GM06990 (cell line): Measurements from ENCODE around the gene DPH6.

ENCODE experiments used
- DNase-seq: peaks from one replicate; pipeline ENCODE4 v3.0.0-alpha.2; 2011; ENCODE audit not compliant: insufficient read length; ENCODE audit errors: extremely low read depth
- H3K27me3 ChIP-seq: replicated peaks from 2 replicates; pipeline ENCODE4 v1.6.0; 2011; ENCODE audit warnings: low read length; ENCODE audit not compliant: control insufficient read depth, insufficient read depth
- H3K36me3 ChIP-seq: 2 replicates; pipeline ENCODE4 v1.5.1; 2011; ENCODE audit warnings: low read length; ENCODE audit not compliant: control insufficient read depth, insufficient read depth
- H3K4me3 ChIP-seq: replicated peaks from 2 replicates; pipeline ENCODE4 v1.5.1; 2011; ENCODE audit warnings: low read depth, mild to moderate bottlenecking, control low read depth, low read length
- CTCF ChIP-seq: IDR thresholded peaks from 2 replicates; pipeline ENCODE4 v1.5.1; 2011; ENCODE audit warnings: low read length, control low read depth, mild to moderate bottlenecking, inconsistent platforms; ENCODE audit not compliant: insufficient read depth, poor library complexity, severe bottlenecking

The DPH6 gene

DNA sequence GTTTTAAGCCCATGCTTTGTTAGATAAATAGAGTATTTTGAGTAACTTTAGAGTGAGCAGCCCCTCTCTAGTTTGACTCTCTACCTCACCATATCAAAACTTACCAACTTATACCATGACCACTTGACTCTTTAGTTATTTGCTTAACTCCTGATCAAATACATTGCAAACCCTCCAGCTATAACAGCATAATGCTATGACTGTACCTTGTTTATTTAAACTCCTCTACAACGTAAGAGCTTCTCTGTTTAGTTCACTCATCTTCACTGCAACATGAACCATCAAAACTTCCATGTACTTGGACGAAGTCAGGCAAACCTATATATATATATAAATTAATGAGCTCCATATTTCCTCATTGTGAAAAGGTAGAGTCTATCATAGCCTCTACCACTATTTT lies 218.2 kb downstream of the DPH6 start:
- DNase-seq = no peak
- no peaks in the 10 kb centered on the region for H3K36me3 ChIP-seq
- H3K27me3 ChIP-seq = no peaks in the 10 kb centered on the region
- H3K4me3 ChIP-seq = no peak overlapping the region
- TF ChIP-seq CTCF = no peak

DNA sequence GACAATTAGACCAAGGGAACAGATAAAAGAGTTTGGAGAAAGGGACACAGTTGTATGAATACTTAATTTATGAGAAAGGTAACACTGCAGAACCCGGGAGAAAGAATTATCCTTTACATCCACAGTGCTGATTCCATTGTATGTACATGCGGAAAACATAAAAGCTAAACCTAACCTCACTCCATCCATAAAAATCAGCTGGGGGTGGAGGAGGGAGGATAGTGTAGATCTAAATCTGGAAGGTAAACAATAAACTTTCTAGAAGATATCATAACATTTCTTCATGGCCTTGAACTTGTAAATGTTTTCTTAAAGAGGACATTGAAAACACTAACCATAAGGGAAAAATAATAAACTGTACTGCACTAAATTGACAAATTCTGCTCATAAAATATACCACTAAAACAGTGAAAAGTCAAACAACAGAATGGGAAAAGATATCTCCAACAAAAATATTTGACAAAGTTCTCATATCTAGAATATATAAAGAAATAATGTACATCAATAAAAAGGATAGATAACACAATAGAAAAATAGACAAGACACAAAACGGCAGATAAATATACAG lies 220.5 kb downstream of the DPH6 start:
- no peak overlapping the region for H3K4me3 ChIP-seq
- no peaks in the 10 kb centered on the region for H3K36me3 ChIP-seq
- no peak for TF ChIP-seq CTCF
- H3K27me3 ChIP-seq = no peaks in the 10 kb centered on the region
- no peak for DNase-seq

GRCh38 chr15:35323141-35323540 lies 222.8 kb downstream of the DPH6 start:
- TF ChIP-seq CTCF = no peak
- Histone ChIP-seq H3K27me3 (no peaks in the 10 kb centered on the region), H3K36me3 (no peaks in the 10 kb centered on the region), H3K4me3 (no peak overlapping the region)
- DNase-seq = no peak

DNA sequence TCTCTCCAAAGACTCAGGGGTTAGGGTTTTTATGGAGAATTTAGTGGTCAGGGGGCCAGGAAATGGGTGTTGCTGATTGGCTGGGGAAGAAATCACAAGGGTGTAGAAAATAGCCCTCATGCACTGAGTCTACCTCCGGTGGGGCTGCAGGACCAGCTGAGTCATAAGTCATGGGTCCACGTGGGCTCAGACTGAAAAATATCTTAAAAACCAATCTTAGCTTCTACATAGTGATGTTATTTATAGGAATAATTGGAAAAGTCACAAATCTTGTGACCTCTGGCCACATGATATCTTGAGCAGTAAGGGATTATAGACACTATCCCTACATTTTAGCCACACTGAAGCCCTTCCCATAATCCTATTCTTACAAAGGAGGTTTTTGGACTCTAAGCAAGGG lies 224.0 kb downstream of the DPH6 start:
- H3K36me3 ChIP-seq = no peaks in the 10 kb centered on the region
- DNase-seq = no peak
- no peaks in the 10 kb centered on the region for H3K27me3 ChIP-seq
- TF ChIP-seq CTCF = no peak
- H3K4me3 ChIP-seq = no peak overlapping the region

DNA sequence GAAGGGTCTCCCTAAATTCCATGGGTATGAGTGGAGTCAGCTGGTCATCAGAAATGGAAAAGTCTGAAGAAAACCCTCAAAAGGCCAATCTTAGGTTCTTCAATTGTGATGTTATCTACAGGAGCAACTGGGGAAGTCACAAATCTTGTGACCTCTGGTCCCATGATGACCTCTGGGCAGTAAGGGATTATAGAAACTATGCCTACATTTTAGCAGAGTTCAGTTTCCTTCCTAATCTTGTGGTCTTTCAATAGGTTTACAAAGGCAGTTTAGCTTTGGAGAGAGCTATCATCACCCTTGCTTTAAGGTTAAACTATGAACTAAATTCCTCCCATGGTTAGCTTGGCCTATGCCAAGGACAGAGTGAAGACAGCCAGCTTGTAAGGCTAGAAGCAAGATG lies 225.1 kb downstream of the DPH6 start:
- no peak overlapping the region for H3K4me3 ChIP-seq
- no peak for TF ChIP-seq CTCF
- DNase-seq = no peak
- H3K27me3 ChIP-seq = no peaks in the 10 kb centered on the region
- H3K36me3 ChIP-seq = no peaks in the 10 kb centered on the region
